ENCODE measurements around the gene UNC45A.
"Not testable (repeated sequence)": the region's sequence is repeated elsewhere in the genome, so short reads cannot be mapped to it uniquely, and the experiment has no call there.

GRCh38 chr15:90897131-90897655 lies 37.9 kb upstream of the UNC45A start:
- not testable (repeated sequence) for TF ChIP-seq CTCF (IDR thresholded peaks at IDR 0.05); POLR2AphosphoS5 (IDR thresholded peaks at IDR 0.05; ENCODE audit: low read depth, low read length)

Measured in Panc1 (cell line).